Astrocyte of the cerebellum (primary cell): ENCODE measurements around the gene URB1.

Source experiments
- DNase-seq: peaks from one replicate; pipeline ENCODE4 v3.0.0-alpha.2; 2011; ENCODE audit warnings: low read depth
- H3K4me3 ChIP-seq: 2 replicates; pipeline ENCODE4 v1.5.1; 2011; ENCODE audit warnings: mild to moderate bottlenecking, low read depth, low read length, moderate library complexity
- in situ Hi-C: cut with HindIII; loops from 2 replicates; pipeline ENCODE4 v1.10.0; 2017; ENCODE audit warnings: low sequenced_read_pairs
- TF ChIP-seq, protein P1 (sequence below): IDR thresholded peaks from 2 replicates; pipeline ENCODE4 v1.5.1; 2012; ENCODE audit warnings: low read length, low read depth, moderate library complexity, mild to moderate bottlenecking; ENCODE audit errors: missing control alignments

URB1 gene

GRCh38 chr21:32352526-32352925, 40.3 kb downstream of the URB1 start:
- H3K4me3 ChIP-seq, result no peak overlapping the region
- TF ChIP-seq, protein P1, sequence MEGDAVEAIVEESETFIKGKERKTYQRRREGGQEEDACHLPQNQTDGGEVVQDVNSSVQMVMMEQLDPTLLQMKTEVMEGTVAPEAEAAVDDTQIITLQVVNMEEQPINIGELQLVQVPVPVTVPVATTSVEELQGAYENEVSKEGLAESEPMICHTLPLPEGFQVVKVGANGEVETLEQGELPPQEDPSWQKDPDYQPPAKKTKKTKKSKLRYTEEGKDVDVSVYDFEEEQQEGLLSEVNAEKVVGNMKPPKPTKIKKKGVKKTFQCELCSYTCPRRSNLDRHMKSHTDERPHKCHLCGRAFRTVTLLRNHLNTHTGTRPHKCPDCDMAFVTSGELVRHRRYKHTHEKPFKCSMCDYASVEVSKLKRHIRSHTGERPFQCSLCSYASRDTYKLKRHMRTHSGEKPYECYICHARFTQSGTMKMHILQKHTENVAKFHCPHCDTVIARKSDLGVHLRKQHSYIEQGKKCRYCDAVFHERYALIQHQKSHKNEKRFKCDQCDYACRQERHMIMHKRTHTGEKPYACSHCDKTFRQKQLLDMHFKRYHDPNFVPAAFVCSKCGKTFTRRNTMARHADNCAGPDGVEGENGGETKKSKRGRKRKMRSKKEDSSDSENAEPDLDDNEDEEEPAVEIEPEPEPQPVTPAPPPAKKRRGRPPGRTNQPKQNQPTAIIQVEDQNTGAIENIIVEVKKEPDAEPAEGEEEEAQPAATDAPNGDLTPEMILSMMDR, result no peak
- in situ Hi-C loops, result no loop called here
- no peak for DNase-seq

- in situ Hi-C loops, result no loop called here
- TF ChIP-seq, protein P1, result no peak
- DNase-seq, result no peak
- no peak overlapping the region for H3K4me3 ChIP-seq
Measured at GRCh38 chr21:32351428-32351827, 41.4 kb downstream of the URB1 start.

DNA sequence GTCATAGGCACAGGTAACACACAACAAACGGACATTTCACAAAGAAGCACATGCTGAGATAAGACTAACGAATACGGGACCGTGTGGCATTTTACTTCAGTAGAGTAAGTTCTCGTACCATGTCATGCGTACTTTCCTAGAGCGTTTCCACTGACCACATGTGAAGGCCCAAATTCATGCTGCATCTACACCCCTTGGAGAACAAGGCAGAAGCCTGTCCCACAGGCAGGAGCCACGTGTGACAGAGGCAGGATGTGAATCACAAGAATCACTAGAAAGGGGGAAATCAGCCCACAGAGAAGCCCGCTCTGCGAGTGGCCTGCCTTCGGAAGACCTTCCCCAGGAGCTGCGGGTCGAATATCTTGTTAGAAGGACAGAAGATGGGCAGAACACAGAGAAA, 41.8 kb downstream of the URB1 start:
- in situ Hi-C loops, result no loop called here
- TF ChIP-seq, protein P1, result no peak

DNA sequence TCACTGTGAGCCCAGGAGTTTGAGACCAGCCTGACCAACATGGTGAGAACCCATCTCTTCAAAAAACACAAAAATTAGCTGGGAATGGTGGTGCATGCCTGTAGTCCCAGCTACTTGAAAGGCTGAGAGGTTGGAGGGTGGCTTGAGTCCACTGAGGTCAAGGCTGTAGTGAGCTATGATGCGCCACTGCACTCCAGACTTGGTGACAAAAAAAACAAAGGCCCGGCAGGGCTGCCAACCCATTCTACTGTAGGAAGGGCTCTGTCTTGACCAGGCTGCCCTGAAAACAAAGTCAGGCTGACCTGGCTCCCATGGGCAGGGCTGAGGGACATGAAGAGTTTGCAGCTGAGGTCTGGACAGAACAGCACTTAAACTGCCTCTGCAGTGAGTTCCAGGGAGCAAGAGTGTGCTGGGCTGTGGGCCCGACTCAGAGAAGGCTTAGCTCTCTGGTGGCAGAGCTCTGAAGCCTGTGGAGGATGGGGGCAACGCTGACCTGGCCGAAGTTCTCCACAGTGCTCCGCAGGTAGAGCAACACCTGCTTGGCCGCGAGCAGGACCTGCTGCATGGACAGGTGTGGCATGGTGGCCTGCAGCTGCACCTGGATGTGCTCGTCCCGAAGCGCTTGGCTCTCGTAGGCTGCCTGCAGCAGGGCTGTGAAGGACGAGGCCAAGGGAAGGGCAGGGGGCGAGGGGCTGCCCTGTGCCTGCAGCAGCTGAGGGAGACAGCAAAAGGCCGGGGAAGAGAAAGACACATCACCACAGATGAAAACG, 42.4 kb downstream of the URB1 start:
- in situ Hi-C loops, result no loop called here
- H3K4me3 ChIP-seq, result no peak overlapping the region
- DNase-seq, result no peak
- TF ChIP-seq, protein P1, result no peak

More for the DNA sequence above, 41.8 kb downstream of the URB1 start:
- no peak for DNase-seq
- H3K4me3 ChIP-seq, result no peak overlapping the region

DNA sequence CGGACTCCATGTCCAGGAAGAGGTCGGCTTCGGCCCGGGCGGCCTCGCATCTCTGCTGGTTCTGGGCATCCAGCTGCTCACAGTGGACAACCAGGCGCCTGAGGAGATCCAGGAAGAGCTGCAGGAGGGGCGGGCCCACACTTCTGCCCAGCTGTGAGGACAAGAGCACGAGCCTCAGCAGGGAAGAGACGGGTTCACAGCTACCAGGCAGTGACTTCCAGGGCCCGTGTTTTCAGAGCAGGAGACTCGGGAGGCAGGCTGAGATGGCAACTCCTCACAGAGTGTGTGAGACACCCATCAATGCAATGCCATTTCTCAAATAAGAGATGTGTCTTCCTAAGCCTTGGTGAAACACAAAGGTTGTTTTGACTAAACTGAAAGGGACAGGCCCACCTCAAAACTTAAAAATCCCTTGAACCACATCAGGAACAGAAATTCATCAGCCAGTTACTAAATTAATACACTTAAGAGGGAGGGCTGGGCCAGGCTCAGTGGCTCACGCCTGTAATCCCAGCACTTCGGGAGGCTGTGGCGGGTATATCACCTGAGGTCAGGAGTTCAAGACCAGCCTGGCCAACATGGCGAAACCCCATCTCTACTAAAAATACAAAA, 43.4 kb downstream of the URB1 start:
- in situ Hi-C loops, result no loop called here
- no peak overlapping the region for H3K4me3 ChIP-seq
- no peak for DNase-seq
- TF ChIP-seq, protein P1, result no peak

GRCh38 chr21:32348604-32349332, 44.0 kb downstream of the URB1 start:
- H3K4me3 ChIP-seq, result no peak overlapping the region
- in situ Hi-C loops, result no loop called here
- DNase-seq, result no peak
- TF ChIP-seq, protein P1, result no peak
